Neutrophil (primary cell): ENCODE data around the gene FAM186B.
"Not testable (repeated sequence)": the region's sequence is repeated elsewhere in the genome, so short reads cannot be mapped to it uniquely, and the experiment has no call there.

Source experiments
- H3K27ac ChIP-seq: fragments of 200-600 bp; sonication (generic); 2 replicates; pipeline ENCODE4 v1.5.1; 2016; ENCODE audit warnings: mild to moderate bottlenecking, moderate library complexity
- H3K27me3 ChIP-seq: fragments of 200-600 bp; sonication (generic); 2 replicates; pipeline ENCODE4 v1.6.0; 2016; ENCODE audit warnings: mild to moderate bottlenecking
- H3K36me3 ChIP-seq: fragments of 200-600 bp; sonication (generic); 2 replicates; pipeline ENCODE4 v1.5.1; 2017
- H3K4me1 ChIP-seq, 2 experiments: fragments of 200-600 bp in 1 of 2; sonication (generic) in 1 of 2; 1 replicate in 1 of 2; 2 replicates in 1 of 2; pipeline versions ENCODE4 v1.5.1 to v1.6.1; 2013 to 2016; ENCODE audit warnings: low read depth in 1 of 2, low read length in 1 of 2, mild to moderate bottlenecking in 1 of 2, moderate library complexity in 1 of 2; ENCODE audit not compliant: control insufficient read depth in 1 of 2, insufficient read depth in 1 of 2
- H3K4me3 ChIP-seq, 2 experiments: fragments of 200-600 bp in 1 of 2; sonication (generic) in 1 of 2; 1 replicate in 1 of 2; 2 replicates in 1 of 2; pipeline ENCODE4 v1.5.1; 2013 to 2016; ENCODE audit warnings: low read depth in 1 of 2, low read length in 1 of 2, mild to moderate bottlenecking in 1 of 2, moderate library complexity in 1 of 2
- H3K9me3 ChIP-seq: fragments of 200-600 bp; sonication (generic); 2 replicates; pipeline ENCODE4 v1.5.1; 2016
- TF ChIP-seq, protein P1 (sequence below): fragments of 200-600 bp; sonication (generic); IDR thresholded peaks from 2 replicates; pipeline ENCODE4 v1.5.1; 2016; ENCODE audit warnings: antibody characterized with exemption

Gene FAM186B

GRCh38 chr12:49612210-49612609, 6.8 kb upstream of the FAM186B start:
- TF ChIP-seq, protein P1, sequence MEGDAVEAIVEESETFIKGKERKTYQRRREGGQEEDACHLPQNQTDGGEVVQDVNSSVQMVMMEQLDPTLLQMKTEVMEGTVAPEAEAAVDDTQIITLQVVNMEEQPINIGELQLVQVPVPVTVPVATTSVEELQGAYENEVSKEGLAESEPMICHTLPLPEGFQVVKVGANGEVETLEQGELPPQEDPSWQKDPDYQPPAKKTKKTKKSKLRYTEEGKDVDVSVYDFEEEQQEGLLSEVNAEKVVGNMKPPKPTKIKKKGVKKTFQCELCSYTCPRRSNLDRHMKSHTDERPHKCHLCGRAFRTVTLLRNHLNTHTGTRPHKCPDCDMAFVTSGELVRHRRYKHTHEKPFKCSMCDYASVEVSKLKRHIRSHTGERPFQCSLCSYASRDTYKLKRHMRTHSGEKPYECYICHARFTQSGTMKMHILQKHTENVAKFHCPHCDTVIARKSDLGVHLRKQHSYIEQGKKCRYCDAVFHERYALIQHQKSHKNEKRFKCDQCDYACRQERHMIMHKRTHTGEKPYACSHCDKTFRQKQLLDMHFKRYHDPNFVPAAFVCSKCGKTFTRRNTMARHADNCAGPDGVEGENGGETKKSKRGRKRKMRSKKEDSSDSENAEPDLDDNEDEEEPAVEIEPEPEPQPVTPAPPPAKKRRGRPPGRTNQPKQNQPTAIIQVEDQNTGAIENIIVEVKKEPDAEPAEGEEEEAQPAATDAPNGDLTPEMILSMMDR = no peak
- H3K4me3 ChIP-seq = no peak overlapping the region
- peaks cover 25% of the 10 kb centered on the region for H3K27me3 ChIP-seq
- no peaks in the 10 kb centered on the region for H3K9me3 ChIP-seq
- no peaks in the 10 kb centered on the region for H3K36me3 ChIP-seq
- no peaks in the 10 kb centered on the region for H3K4me1 ChIP-seq
- no peak overlapping the region for H3K27ac ChIP-seq

- H3K36me3 ChIP-seq, H3K27ac ChIP-seq, H3K4me3 ChIP-seq, H3K4me1 ChIP-seq, H3K9me3 ChIP-seq: not testable (repeated sequence)
- H3K27me3 ChIP-seq = peaks cover 11% of the 10 kb centered on the region
Observed at GRCh38 chr12:49610785-49611184, 5.3 kb upstream of the FAM186B start.

GRCh38 chr12:49609875-49610154, 4.4 kb upstream of the FAM186B start:
- Histone ChIP-seq H3K27me3 (peaks cover 4% of the 10 kb centered on the region), H3K9me3 (no peaks in the 10 kb centered on the region), H3K4me1 (no peaks in the 10 kb centered on the region), H3K36me3 (no peaks in the 10 kb centered on the region), H3K27ac (no peak overlapping the region), H3K4me3 (no peak overlapping the region)
- TF ChIP-seq, protein P1 = no peak

GRCh38 chr12:49609059-49609874, 3.8 kb upstream of the FAM186B start:
- H3K4me1 ChIP-seq = no peaks in the 10 kb centered on the region
- no peak overlapping the region for H3K4me3 ChIP-seq
- H3K27me3 ChIP-seq = no peaks in the 10 kb centered on the region
- TF ChIP-seq, protein P1 = no peak
- H3K9me3 ChIP-seq = no peaks in the 10 kb centered on the region
- H3K36me3 ChIP-seq = no peaks in the 10 kb centered on the region
- H3K27ac ChIP-seq = no peak overlapping the region

GRCh38 chr12:49604856-49605255, 583 bp downstream of the FAM186B start:
- Histone ChIP-seq H3K27me3 (no peaks in the 10 kb centered on the region), H3K9me3 (no peaks in the 10 kb centered on the region), H3K36me3 (no peaks in the 10 kb centered on the region), H3K27ac (no peak overlapping the region), H3K4me3 (no peak overlapping the region), H3K4me1 (no peaks in the 10 kb centered on the region)
- TF ChIP-seq, protein P1 = no peak

DNA sequence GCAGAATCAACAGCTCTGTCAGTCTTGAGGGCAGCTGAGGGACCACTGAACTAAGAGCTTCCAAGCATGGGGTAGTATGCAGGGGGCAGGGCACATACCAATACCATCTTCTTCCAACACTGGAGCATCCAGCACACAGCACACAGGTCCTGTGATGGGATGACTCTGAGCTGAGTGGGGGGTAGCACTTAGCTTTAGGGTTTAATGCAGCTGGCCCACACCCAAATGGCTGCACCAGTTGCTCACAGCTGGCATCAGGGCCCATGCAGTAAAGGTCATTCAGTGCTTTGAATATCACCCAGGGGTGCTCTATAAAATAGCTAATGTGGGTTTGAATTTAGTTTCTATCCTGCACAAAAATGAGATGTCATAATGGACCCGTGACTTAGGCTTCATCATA, 1.7 kb downstream of the FAM186B start:
- H3K36me3 ChIP-seq = no peaks in the 10 kb centered on the region
- no peak overlapping the region for H3K4me3 ChIP-seq

More for the DNA sequence above, 1.7 kb downstream of the FAM186B start:
- no peaks in the 10 kb centered on the region for H3K27me3 ChIP-seq
- no peak overlapping the region for H3K27ac ChIP-seq
- TF ChIP-seq, protein P1 = no peak
- H3K4me1 ChIP-seq = no peaks in the 10 kb centered on the region
- no peaks in the 10 kb centered on the region for H3K9me3 ChIP-seq
